ENCODE data around the gene DTX3L.

DNA sequence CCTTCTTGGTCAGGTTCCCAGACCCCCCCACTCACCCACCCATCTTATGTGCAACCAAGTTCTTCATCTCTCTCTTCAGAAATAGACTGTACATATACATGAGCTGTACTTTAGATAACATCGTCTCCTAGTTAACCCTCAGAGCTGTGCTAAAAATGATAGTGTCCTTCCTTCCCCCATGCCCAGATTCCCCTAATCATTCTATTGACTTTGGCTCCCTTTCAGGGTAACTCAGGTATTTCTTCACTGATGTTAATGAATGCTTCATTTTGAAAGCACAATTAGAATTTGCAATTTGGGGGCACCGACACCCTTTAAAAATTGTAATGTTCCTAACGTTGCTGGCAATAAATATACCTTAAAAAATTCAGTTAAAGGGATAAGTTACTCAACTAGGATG is 11.0 kb upstream of the DTX3L start:
- TF ChIP-seq, protein P1, sequence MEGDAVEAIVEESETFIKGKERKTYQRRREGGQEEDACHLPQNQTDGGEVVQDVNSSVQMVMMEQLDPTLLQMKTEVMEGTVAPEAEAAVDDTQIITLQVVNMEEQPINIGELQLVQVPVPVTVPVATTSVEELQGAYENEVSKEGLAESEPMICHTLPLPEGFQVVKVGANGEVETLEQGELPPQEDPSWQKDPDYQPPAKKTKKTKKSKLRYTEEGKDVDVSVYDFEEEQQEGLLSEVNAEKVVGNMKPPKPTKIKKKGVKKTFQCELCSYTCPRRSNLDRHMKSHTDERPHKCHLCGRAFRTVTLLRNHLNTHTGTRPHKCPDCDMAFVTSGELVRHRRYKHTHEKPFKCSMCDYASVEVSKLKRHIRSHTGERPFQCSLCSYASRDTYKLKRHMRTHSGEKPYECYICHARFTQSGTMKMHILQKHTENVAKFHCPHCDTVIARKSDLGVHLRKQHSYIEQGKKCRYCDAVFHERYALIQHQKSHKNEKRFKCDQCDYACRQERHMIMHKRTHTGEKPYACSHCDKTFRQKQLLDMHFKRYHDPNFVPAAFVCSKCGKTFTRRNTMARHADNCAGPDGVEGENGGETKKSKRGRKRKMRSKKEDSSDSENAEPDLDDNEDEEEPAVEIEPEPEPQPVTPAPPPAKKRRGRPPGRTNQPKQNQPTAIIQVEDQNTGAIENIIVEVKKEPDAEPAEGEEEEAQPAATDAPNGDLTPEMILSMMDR (IDR thresholded peaks at IDR 0.05; ENCODE audit: insufficient read depth, low read depth, low read length) = no peak
- TF ChIP-seq EZH2 (IDR thresholded peaks at IDR 0.05; ENCODE audit: insufficient read depth, low read length) = no peak

All from astrocyte (in vitro differentiated cells and primary cell).